SK-N-SH treated with all-trans-retinoic acid at 6 μM for 48 hours (cell line): ENCODE results near the gene FBXL17.

Experiments
- ARNTL ChIP-seq: fragments of 450-650 bp; formaldehyde crosslinking; IDR thresholded peaks from 2 replicates; pipeline ENCODE4 v1.5.0; 2020; ENCODE audit warnings: low read depth, mild to moderate bottlenecking, moderate library complexity, borderline replicate concordance
- CSDC2 ChIP-seq: fragments of 250-450 bp; sonication (Bioruptor Pico); IDR thresholded peaks from 2 replicates; pipeline ENCODE4 v1.5.0; 2020; ENCODE audit warnings: mild to moderate bottlenecking, moderate library complexity
- ESRRG ChIP-seq: fragments of 250-450 bp; sonication (Bioruptor Pico); IDR thresholded peaks from 2 replicates; pipeline ENCODE4 v1.6.1; 2021; ENCODE audit warnings: mild to moderate bottlenecking
- PPARA ChIP-seq: fragments of 250-450 bp; sonication (Bioruptor Pico); IDR thresholded peaks from 2 replicates; pipeline ENCODE4 v1.5.0; 2020; ENCODE audit warnings: mild to moderate bottlenecking, borderline replicate concordance
- RARB ChIP-seq: fragments of 250-450 bp; sonication (Bioruptor Pico); IDR thresholded peaks from 2 replicates; pipeline ENCODE4 v1.8.0; 2021; ENCODE audit warnings: mild to moderate bottlenecking, moderate library complexity
- TOX ChIP-seq: fragments of 250-450 bp; sonication (Bioruptor Pico); IDR thresholded peaks from 2 replicates; pipeline ENCODE4 v1.8.0; 2021; ENCODE audit warnings: mild to moderate bottlenecking, moderate library complexity, borderline replicate concordance
- ZFP30 ChIP-seq: fragments of 450-650 bp; formaldehyde crosslinking; IDR thresholded peaks from 2 replicates; pipeline ENCODE4 v1.5.0; 2022; ENCODE audit warnings: mild to moderate bottlenecking, moderate library complexity
- ZNF8 ChIP-seq: fragments of 450-650 bp; formaldehyde crosslinking; IDR thresholded peaks from 2 replicates; pipeline ENCODE4 v1.5.0; 2020; ENCODE audit warnings: mild to moderate bottlenecking, moderate library complexity
- TF ChIP-seq, protein P1 (sequence below): fragments of 250-450 bp; sonication (Bioruptor Pico); IDR thresholded peaks from 2 replicates; pipeline ENCODE4 v1.8.0; 2020; ENCODE audit warnings: mild to moderate bottlenecking, moderate library complexity, borderline replicate concordance

DNA sequence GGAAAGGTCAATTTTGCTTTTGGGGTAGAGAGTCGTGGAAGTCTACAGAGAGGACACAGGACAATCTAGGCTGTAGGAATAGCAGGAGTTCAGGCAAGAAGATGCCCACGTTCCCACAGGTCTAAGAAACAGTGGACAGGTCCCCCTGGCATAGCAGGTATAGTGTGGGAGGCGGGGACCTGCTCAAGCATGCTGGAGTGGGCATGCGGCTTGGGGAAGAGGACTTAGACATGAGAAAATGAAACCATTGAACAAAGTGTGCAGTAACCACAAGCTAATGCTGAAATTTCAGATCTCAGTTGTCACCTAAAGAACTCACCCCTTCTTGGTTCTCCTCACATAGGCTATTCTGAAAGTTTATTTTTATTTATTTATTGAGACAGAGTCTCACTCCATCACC lies 568.3 kb downstream of the FBXL17 start:
- no peak for TF ChIP-seq ZNF8 (CRISPR knock-in tag)
- no peak for TF ChIP-seq CSDC2 (CRISPR knock-in tag)
- no peak for TF ChIP-seq TOX (CRISPR knock-in tag)
- TF ChIP-seq PPARA (CRISPR knock-in tag), result no peak
- TF ChIP-seq ARNTL, result no peak
- no peak for TF ChIP-seq ZFP30
- TF ChIP-seq RARB, result no peak
- no peak for TF ChIP-seq ESRRG (CRISPR knock-in tag)
- TF ChIP-seq, protein P1, sequence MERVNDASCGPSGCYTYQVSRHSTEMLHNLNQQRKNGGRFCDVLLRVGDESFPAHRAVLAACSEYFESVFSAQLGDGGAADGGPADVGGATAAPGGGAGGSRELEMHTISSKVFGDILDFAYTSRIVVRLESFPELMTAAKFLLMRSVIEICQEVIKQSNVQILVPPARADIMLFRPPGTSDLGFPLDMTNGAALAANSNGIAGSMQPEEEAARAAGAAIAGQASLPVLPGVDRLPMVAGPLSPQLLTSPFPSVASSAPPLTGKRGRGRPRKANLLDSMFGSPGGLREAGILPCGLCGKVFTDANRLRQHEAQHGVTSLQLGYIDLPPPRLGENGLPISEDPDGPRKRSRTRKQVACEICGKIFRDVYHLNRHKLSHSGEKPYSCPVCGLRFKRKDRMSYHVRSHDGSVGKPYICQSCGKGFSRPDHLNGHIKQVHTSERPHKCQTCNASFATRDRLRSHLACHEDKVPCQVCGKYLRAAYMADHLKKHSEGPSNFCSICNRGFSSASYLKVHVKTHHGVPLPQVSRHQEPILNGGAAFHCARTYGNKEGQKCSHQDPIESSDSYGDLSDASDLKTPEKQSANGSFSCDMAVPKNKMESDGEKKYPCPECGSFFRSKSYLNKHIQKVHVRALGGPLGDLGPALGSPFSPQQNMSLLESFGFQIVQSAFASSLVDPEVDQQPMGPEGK (CRISPR knock-in tag), result no peak
